HUES48 (cell line): ENCODE measurements around the gene SERPINB11.
"Not testable (repeated sequence)": the region's sequence is repeated elsewhere in the genome, so short reads cannot be mapped to it uniquely, and the experiment has no call there.

Experiments
- H3K27ac ChIP-seq: one replicate; pipeline ENCODE4 v1.7.0; 2013; ENCODE audit warnings: low read depth, low read length, inconsistent platforms
- H3K27me3 ChIP-seq: 2 replicates; pipeline ENCODE4 v1.6.1; 2013; ENCODE audit warnings: mild to moderate bottlenecking, low read length; ENCODE audit not compliant: control insufficient read depth, insufficient read depth
- H3K36me3 ChIP-seq: 2 replicates; pipeline ENCODE4 v1.6.1; 2013; ENCODE audit warnings: low read length; ENCODE audit not compliant: control insufficient read depth, insufficient read depth
- H3K4me1 ChIP-seq: 2 replicates; pipeline ENCODE4 v1.6.1; 2013; ENCODE audit warnings: mild to moderate bottlenecking, low read length; ENCODE audit not compliant: control insufficient read depth, insufficient read depth
- H3K4me3 ChIP-seq: 2 replicates; pipeline ENCODE4 v1.5.1; 2013; ENCODE audit warnings: mild to moderate bottlenecking, low read depth, low read length
- H3K9ac ChIP-seq: 2 replicates; pipeline ENCODE4 v1.6.1; 2013; ENCODE audit warnings: mild to moderate bottlenecking, low read depth, low read length, moderate library complexity
- H3K9me3 ChIP-seq: 2 replicates; pipeline ENCODE4 v1.6.1; 2013; ENCODE audit warnings: low read length; ENCODE audit not compliant: control insufficient read depth, insufficient read depth

Gene SERPINB11

DNA sequence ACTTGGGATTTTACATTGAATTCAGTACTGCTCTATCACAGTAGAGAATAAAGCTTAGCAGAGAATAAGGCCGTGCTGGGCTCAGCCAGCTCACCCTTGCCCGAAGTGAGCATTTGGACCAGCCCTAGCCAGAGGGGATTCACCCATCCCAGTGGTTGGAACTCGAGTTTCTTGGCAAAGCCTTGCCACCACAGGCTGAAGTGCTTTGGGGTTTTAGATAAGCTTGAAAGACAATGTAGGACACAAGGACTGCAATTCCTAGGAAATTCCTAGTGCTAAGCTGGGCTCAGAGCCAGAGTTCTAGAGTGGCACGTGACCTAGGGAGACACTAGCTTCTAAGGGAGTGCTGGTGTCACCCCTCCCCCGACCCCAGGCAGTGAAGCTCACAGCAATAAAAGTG, 28.0 kb downstream of the SERPINB11 start:
- peaks cover 4% of the 10 kb centered on the region; the same call in 1 of the 2 replicates for H3K4me1 ChIP-seq
- no peak overlapping the region for H3K4me3 ChIP-seq
- no peaks in the 10 kb centered on the region for H3K9me3 ChIP-seq
- no peak overlapping the region for H3K27ac ChIP-seq
- H3K36me3 ChIP-seq: no peaks in the 10 kb centered on the region
- no peaks in the 10 kb centered on the region for H3K27me3 ChIP-seq
- no peak overlapping the region for H3K9ac ChIP-seq

DNA sequence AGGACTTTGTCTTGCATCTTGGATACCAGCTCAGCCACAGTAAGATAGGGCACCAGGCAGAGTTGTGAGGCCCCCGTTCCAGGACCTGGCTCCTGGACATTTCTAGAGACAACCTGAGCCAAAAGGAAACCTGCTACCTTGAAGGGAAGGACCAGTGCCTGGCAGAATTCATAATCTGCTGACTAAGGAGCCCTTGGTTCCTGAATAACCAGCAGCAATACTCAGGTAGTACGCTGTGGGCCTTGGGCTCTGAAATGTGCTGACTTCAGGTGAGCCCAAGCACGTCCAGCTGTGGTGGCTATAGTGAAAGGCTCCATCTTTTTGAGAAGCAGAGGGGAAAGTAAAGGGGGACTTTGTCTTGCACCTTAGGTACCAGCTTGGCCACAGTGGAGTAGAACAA, 28.5 kb downstream of the SERPINB11 start:
- no peaks in the 10 kb centered on the region for H3K36me3 ChIP-seq
- H3K27ac ChIP-seq: no peak overlapping the region
- H3K4me1 ChIP-seq: no peaks in the 10 kb centered on the region
- H3K9ac ChIP-seq: no peak overlapping the region
- H3K4me3 ChIP-seq: no peak overlapping the region
- H3K9me3 ChIP-seq: no peaks in the 10 kb centered on the region
- H3K27me3 ChIP-seq: no peaks in the 10 kb centered on the region

DNA sequence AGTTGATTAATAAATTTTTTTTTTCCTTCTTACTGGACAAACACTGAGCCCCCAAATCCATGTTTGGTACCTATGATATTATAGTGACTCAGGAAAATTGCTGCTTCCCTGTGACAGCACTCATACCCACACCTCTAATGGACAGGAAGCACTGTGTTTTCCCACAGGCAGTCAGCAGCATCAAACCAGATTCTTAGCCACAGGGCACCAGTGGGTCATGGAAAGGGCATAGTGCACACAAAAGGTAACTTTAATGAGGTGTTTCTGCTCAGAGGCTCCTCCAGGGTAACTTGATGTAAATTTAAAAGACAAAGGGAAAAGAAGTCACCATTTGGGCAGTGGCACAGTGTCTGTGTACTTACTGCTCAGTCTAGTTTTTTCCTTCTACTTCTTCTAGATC, 34.1 kb downstream of the SERPINB11 start:
- no peak overlapping the region for H3K27ac ChIP-seq
- no peak overlapping the region for H3K9ac ChIP-seq
- H3K4me1 ChIP-seq: no peaks in the 10 kb centered on the region
- no peak overlapping the region for H3K4me3 ChIP-seq
- H3K36me3 ChIP-seq: no peaks in the 10 kb centered on the region
- no peaks in the 10 kb centered on the region for H3K27me3 ChIP-seq
- H3K9me3 ChIP-seq: no peaks in the 10 kb centered on the region

DNA sequence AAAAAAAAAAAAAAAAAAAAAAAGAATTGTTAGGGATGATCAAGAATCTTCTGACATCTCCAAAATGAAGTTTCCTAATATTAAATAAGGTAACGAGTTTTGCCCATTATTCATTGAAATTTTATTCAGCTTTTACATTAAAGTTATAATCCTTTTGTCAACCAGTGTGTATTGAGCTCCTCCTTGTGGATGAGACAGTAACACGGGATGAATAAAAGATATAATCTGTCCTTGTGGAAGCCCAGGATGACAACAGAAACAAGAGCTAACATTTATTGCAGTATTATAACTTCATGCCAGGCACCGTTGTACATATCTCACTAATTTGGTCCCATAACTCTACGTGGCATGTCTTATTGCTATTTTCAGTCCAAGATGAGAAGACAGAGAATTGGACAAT, 39.0 kb downstream of the SERPINB11 start:
- no peak overlapping the region for H3K27ac ChIP-seq
- H3K4me3 ChIP-seq: no peak overlapping the region
- H3K9ac ChIP-seq: no peak overlapping the region
- no peaks in the 10 kb centered on the region for H3K9me3 ChIP-seq
- no peaks in the 10 kb centered on the region for H3K36me3 ChIP-seq
- H3K4me1 ChIP-seq: no peaks in the 10 kb centered on the region
- no peaks in the 10 kb centered on the region for H3K27me3 ChIP-seq

DNA sequence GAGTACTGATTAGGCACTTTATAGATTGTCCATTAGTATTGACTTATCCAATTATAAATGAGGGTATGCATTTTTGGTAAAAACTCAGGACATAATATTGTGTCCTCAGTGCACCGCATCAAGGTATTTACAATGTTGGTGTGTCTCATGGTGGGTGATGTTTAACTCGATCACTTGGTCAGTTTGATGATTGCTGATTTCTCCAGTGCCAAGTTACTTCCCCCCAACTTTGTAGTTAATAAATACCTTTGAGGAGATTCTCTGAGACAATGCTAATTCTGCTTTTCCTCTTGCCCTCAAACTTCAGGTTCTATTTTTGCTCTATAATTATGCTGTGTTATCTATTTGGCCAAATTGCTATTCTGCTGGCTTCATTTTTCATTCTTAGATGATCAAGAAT, 44.2 kb downstream of the SERPINB11 start:
- no peaks in the 10 kb centered on the region for H3K27me3 ChIP-seq
- no peaks in the 10 kb centered on the region for H3K9me3 ChIP-seq

DNA sequence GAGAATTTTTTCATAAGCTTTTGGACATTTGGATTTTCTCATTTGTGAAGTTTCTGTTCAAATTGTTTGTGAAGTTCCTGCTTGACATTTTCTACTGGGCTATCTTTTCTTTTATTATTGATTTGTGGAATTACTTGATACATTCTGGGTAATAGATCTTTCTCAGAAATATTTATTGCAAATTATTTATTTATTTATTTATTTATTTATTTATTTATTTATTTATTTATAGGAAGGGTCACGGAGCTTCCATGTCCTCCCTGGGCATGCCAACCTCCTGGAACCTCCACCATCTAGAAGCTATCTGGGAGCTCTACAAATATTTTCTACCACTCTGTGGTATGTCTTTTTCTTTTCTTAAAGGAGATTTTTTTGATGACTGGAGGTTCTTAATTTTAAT, 46.7 kb downstream of the SERPINB11 start:
- H3K4me1 ChIP-seq: no peaks in the 10 kb centered on the region
- no peak overlapping the region for H3K27ac ChIP-seq
- H3K27me3 ChIP-seq: no peaks in the 10 kb centered on the region
- no peaks in the 10 kb centered on the region for H3K36me3 ChIP-seq
- H3K4me3 ChIP-seq: no peak overlapping the region
- H3K9me3 ChIP-seq: no peaks in the 10 kb centered on the region
- H3K9ac ChIP-seq: no peak overlapping the region

More for the DNA sequence above, 44.2 kb downstream of the SERPINB11 start:
- no peak overlapping the region for H3K9ac ChIP-seq
- H3K4me3 ChIP-seq: no peak overlapping the region
- no peaks in the 10 kb centered on the region for H3K4me1 ChIP-seq
- no peaks in the 10 kb centered on the region for H3K36me3 ChIP-seq
- H3K27ac ChIP-seq: no peak overlapping the region

DNA sequence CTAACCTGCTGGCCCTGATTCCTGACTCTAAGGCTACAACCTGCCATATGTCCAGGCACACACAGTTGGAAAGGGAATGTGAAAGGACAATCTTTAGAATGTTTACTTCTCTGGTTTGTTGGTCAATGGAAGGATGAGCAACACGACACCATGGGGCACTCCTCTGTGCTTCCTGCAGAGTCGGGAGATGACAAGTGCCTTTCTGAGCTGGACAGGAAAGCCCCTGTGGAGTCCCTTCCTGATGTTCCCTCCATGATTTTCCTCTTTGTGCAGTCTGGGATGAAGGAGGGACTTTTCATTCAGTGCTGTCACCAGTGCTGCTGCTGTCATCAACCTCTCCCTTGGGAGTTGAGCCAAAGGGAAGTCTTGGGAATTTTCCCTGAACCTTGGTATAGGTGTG, 49.9 kb downstream of the SERPINB11 start:
- H3K27ac ChIP-seq: no peak overlapping the region
- H3K4me3 ChIP-seq: no peak overlapping the region
- H3K36me3 ChIP-seq: no peaks in the 10 kb centered on the region
- no peak overlapping the region for H3K9ac ChIP-seq
- H3K4me1 ChIP-seq: no peaks in the 10 kb centered on the region
- no peaks in the 10 kb centered on the region for H3K27me3 ChIP-seq
- H3K9me3 ChIP-seq: no peaks in the 10 kb centered on the region

DNA sequence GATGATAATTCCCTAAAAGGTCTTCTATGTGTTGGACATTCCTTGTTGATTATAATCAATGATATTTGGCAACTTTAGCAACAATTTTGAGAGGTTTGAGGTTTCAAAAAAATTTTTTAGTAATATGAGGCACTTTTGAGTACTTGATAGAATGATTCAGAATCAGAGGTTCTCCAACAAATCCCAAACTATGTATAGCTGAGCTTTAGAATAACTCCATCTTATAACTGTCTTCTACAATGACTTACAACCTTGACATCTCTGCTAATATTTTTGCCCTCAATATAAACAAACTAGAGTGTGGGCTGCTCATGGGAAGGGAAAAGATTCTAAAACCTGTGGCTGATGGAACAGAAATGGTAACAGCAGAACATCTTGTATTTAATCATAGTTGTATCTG, 50.9 kb downstream of the SERPINB11 start:
- Histone ChIP-seq H3K4me3 (no peak overlapping the region), H3K27ac (no peak overlapping the region), H3K4me1 (no peaks in the 10 kb centered on the region)

DNA sequence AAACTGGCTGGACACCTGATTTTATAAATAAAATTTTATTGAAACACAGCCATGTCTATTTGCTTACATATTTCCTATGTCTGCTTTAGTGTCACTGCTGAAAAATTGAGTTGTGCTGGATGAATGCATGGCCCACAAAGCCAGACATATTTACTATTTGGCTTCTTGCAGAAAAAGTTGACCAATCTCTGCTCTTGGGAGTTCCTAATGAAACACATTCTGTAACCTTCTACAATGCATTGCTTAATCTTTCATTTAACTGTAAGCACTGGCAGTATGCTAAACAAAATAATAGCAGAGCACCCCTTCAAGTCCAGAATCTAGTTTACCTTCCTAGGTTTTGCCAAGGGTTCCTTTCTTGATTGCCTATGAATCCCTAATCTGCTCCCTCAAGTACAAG, 54.8 kb downstream of the SERPINB11 start:
- H3K9ac ChIP-seq: no peak overlapping the region

More for the DNA sequence above, 50.9 kb downstream of the SERPINB11 start:
- Histone ChIP-seq H3K9ac (no peak overlapping the region), H3K36me3 (no peaks in the 10 kb centered on the region), H3K27me3 (no peaks in the 10 kb centered on the region), H3K9me3 (0 out of 2 replicates have a peak, but pooled peaks cover 2% of the 10 kb centered on the region)

DNA sequence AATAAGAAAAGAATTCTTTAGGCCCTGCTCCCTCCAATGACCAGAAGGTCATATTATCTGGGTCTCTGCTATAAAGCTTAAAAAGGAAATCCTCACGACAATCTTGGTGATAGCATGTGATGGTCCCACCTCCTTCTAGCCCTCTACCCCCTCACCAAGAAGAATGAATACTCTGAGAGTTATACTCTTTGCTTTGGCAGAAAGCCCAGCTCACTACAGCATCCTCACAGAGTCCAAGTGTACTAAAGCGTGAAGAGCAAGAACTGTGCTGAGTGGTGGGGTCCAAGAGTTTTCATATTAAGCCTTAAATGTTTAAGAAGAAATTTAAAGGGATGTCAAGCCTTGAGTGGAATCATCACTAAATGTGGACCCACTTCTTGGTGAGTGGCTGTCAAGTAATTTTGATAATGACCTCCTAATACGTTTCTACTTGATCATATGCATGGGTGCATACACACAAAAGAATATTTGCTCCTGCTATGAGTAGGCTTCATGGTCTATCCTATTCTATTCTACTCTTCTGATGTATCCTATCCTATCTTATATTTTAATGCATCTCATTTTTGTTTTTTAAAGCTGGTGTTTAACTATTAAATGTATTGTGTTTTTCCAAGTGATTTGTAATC, 56.0 kb downstream of the SERPINB11 start:
- no peak overlapping the region for H3K27ac ChIP-seq
- H3K27me3 ChIP-seq: no peaks in the 10 kb centered on the region
- H3K36me3 ChIP-seq: no peaks in the 10 kb centered on the region
- H3K4me1 ChIP-seq: no peaks in the 10 kb centered on the region
- no peak overlapping the region for H3K4me3 ChIP-seq
- H3K9ac ChIP-seq: no peak overlapping the region
- H3K9me3 ChIP-seq: peaks cover 12% of the 10 kb centered on the region

More for the DNA sequence above, 54.8 kb downstream of the SERPINB11 start:
- peaks cover 12% of the 10 kb centered on the region for H3K9me3 ChIP-seq
- no peaks in the 10 kb centered on the region for H3K27me3 ChIP-seq
- H3K4me1 ChIP-seq: no peaks in the 10 kb centered on the region
- H3K4me3 ChIP-seq: no peak overlapping the region
- no peak overlapping the region for H3K27ac ChIP-seq
- H3K36me3 ChIP-seq: no peaks in the 10 kb centered on the region

DNA sequence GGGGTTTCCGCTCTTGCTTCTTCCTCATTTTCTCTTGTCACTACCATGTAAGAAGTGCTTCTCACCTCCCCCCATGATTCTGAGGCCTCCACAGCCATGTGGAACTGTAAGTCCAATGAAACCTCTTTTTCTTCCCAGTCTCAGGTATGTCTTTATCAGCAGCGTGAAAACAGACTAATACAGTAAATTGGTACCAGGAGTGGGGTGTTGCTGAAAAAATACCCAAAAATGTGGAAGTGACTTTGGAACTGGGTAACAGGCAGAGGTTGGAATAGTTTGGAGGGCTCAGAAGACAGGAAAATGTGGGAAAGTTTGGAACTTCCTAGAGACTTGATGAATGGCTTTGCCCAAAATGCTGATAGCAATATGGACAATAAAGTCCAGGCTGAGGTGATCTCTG, 57.0 kb downstream of the SERPINB11 start:
- H3K36me3 ChIP-seq, H3K9ac ChIP-seq, H3K27me3 ChIP-seq, H3K27ac ChIP-seq, H3K4me1 ChIP-seq, H3K4me3 ChIP-seq: not testable (repeated sequence)
- peaks cover 12% of the 10 kb centered on the region for H3K9me3 ChIP-seq
